GM18951 (cell line): ENCODE measurements around the gene MCCC1.
A peak's percentile ranks its signal among the peaks of the same experiment; 100 is the strongest.
"Not testable (repeated sequence)": the region's sequence is repeated elsewhere in the genome, so short reads cannot be mapped to it uniquely, and the experiment has no call there.

Source experiments
- POLR2A ChIP-seq: IDR thresholded peaks from 4 replicates; pipeline ENCODE4 v1.6.1; 2011; ENCODE audit warnings: mild to moderate bottlenecking; ENCODE audit not compliant: insufficient read length, insufficient read depth; ENCODE audit errors: extremely low read depth
- in situ Hi-C: fragments of 300-500 bp; cut with MboI; formaldehyde crosslinking; loops from one replicate; pipeline ENCODE4 v1.12.0; 2022; ENCODE audit warnings: low sequenced_read_pairs, mixed read lengths, inconsistent platforms; ENCODE audit not compliant: unreplicated experiment

Gene MCCC1

DNA sequence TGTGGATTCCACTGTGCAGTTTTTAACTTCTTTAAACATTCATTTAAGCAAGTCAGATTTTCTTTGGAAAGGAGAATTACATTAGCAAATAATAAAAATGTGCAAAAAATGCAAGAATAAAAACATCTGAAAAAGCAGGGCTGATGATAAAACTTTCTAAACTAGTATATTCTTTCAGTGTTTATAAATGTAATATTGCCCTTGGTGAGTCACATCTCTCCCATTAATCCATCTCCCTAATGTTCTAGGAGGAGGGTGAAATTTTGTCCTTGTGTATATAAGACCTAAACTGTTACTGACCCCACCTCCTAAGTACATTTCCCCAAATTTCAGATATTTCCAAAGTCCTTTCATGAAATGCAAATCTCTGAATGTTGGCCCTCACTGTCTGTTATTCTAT, 90.5 kb downstream of the MCCC1 start:
- in situ Hi-C loops, result no loop called here
- no peak for TF ChIP-seq POLR2A

DNA sequence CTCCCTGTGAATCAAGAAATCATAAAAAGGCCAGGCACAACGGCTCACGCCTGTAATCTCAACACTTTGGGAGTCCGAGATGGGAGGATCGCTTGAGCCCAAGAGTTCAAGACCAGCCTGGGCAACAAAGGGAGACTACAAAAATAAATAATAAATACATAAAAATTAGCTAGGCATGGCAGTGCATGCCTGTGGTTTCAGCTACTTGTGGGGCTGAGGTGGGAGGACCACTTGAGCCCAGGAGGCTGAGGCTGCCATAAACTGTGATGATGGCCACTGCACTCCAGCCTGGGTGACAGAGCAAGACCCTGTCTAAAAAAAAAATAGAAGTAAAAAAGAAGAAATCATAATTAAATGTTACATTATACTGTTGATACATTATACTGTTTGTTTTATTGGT, 91.0 kb downstream of the MCCC1 start:
- in situ Hi-C loops, result no loop called here
- no peak for TF ChIP-seq POLR2A

DNA sequence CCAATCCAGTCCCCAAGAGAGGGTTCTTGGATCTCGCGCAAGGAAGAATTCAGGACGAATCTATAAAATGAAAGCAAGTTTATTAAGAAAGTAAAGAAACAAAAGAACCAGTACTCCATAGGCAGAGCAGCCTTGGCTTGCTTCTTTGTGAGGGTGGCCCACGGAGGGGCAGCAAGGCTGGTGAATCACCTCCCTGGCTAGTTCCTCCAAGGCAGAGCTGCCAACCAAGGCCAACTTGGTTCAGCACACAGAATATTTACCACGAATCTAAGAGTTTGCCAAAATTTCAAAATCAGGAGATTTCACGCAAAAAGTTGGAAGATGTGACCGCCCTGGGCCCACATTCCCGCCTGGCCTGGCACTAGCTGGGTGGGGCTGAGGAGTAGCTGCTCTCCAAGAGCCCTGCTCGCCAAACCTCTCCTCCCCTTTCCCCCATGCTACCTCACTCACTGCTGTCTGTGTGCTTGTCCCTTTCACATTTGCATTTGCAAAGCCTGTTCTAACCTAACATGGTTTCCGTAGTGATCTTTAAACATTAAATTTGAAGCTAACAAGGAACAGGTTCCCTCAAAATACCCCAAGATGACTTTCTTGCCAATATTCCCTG, 92.8 kb downstream of the MCCC1 start:
- TF ChIP-seq POLR2A, result no peak
- in situ Hi-C loops, result no loop called here

DNA sequence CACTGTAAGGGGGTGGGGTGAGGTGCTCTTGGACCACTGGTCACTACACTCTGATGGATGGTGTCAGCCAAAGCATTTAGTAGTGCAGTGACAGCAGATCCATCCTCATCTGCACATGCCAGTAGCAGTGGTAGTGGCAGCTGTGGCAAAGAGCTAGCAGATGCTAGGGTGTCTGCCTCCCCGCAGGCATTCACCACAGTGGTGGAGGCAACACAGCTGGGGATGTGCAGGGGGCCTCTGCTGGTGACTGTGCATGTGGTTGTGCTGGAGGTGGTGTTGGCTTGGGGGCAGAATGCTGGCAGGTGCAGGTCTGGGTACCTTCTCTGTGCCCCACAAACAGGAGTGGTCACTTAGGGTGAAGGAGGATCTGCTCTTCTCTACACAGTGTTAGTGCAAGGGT, 99.5 kb downstream of the MCCC1 start:
- TF ChIP-seq POLR2A, result no peak
- in situ Hi-C loops, result no loop called here

DNA sequence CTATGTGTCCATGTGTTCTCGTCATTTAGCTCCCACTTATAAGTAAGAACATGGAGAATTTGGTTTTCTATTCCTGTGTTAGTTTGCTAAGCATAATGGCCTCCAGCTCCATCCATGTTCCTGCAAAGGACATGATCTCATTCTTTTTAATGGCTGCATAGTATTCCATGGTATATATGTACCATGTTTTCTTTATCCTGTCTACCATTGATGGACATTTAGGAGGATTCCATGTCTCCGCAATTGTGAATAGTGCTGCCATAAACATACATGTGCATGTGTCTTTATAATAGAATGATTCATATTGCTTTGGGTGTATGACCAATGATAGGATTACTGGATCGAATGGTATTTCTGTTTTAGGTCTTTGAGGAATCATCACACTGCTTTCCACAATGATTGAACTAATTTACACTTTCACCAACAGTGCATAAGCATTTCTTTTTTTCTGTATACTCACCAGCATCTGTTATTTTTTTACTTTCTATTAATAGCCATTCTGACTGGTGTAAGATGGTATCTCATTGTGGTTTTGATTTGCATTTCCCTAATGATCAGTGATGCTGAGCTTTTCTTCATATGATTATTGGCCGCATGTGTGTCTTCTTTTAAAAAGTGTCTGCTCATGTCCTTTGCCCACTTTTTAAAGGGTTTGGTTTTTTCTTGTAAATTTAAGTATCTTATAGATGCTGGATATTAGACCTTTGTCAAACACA, 105.7 kb downstream of the MCCC1 start:
- in situ Hi-C loops, result not testable (repeated sequence)

DNA sequence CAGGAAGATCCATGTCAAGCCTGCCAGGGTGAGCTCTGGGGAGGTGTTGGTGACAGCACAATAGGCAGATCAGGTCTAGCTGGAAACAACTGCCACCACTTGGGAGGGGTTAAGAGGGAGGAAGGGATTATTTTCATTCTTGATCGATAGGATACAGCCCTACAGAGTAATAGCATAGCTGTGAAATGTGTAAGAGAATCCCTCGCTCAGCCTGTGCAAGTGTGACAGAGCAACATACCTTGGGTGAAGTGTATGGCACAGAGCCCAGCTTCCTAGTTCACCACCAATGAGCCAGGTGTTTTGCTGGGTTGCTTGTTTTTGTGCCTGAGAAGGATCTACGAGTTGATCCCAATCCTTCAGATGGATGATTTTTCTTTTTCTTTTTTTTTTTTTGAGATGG, 109.7 kb downstream of the MCCC1 start:
- in situ Hi-C loops, result no loop called here
- no peak for TF ChIP-seq POLR2A

DNA sequence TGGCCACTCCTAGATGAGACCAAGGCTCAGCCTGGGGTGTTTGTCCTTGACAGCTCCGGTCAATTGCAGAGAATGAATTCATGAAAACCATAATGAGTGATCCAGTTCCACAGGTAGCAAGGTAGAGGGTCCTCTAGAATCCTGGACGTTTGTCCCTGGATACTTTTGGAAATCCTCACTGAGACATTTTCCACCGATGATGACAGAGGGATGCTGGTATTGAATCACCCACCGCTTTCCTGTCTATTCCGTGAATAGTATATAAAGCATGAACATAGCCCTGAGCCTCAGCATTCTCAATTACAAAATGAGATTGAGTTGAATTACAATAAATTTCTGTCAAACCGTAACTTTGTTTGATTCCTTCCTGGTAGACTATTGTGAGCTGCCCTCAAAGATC, 113.3 kb downstream of the MCCC1 start:
- no peak for TF ChIP-seq POLR2A
- in situ Hi-C loops, result no loop called here

DNA sequence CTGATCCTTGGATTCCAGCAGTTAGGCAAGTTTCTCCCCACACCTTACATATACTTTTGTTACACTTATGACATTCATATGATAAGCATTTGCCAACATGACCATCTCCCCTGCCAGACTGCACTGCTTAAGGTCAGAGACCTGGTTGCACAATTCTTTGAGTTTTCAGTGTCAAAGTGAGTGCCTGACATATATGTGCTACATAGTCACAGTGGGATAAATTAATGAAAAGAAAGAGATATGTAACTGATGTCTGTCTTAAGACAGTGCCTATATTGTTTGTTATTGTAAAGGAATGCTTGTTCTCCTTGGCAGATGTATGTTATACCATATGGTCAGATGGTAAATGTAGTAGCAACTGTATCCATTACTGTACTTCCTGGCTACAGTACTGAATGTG, 115.4 kb downstream of the MCCC1 start:
- no peak for TF ChIP-seq POLR2A

DNA sequence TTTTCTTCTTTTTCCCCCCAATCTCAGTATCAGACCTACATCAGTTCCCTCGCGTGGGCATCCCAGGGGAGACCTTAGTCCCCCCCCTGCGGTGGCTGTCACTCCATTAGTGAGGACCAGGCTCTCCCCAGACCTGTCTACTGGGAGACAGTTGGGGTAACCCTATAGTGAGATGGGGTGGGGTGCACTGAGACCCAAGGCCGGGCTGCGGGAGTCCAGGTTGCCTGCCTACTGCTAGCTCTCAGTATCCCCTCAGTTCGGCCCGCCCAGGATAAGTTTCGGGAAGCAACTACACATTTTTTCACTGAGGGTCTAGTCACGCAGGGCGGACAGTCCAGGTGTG, 118.3 kb downstream of the MCCC1 start:
- in situ Hi-C loops, result no loop called here
- TF ChIP-seq POLR2A, result no peak

More for the DNA sequence above, 115.4 kb downstream of the MCCC1 start:
- in situ Hi-C loops, result no loop called here

DNA sequence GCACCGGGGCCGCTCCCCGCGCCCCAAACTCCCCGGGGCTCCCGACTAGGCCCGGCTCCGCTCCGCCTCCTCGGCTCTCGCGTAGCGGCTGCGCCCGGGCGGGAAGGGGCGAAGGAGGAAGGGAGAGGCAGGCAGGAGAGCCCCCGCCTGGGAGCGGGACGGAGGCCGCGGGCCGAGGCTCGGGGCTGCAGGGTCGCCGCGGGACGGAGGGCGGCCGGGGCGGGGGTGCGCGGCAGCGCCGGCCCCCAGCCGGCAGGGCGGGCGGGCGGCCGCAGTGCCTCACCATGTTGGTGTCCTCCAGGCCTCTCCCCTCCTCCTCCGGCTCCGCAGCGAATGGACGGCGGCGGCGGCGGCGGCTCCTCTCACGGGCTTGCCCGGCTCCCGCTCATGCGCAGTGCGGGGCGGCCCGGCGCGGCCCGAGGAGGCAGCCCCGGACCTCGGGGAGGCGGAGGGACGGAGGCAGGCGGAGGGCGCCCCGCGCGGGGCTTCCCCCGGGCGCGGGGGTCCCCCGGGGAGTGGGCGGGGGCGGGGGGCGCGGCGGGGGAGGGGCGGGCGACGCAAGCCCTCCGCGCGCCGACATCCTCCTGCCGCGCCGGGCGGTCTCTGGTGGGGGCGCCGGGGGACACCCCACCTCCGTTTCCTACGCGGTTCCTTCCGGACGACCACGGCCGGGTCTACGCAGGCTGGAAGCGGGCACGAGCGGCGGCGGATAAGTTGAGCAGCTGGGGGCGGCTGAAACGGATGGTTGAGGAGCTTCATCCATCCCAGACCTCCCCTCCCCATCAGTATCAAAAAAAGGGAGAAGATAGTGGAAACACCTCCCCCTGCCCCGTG, 118.9 kb downstream of the MCCC1 start, which contains the start of gene DCUN1D1:
Gene DCUN1D1 (minus strand): TSS at position 335 of the 834 bp plus-strand sequence. CDS start 49 bp downstream, at position 286.
- TF ChIP-seq POLR2A, result peak; percentile 74
- in situ Hi-C loops, result no loop called here

DNA sequence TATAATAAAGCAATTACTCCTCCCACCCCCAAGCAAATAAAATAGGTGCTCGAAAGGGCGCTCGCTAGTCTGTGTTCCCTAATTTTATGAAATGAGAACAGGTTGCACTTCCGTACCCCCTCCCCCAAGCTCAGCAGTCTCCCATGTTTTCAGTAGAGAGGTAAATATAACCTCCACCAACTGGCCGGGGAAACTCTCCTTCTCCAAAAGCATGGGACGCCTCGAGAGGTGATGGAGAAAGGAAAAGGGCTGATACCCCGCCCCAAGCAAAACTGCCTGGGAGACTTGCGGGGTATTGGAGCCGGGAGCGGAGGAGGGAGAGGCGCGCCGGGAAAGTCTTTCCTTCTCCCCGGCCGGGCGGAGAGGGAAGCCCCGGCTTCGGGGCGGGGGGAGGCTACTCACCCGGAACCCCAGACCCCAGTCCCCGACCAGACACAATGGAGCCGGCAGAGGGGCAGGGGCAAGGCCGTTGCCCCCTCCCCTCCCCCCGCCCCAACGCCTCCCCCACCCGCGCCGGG, 119.6 kb downstream of the MCCC1 start:
- TF ChIP-seq POLR2A, result no peak
- in situ Hi-C loops, result no loop called here

DNA sequence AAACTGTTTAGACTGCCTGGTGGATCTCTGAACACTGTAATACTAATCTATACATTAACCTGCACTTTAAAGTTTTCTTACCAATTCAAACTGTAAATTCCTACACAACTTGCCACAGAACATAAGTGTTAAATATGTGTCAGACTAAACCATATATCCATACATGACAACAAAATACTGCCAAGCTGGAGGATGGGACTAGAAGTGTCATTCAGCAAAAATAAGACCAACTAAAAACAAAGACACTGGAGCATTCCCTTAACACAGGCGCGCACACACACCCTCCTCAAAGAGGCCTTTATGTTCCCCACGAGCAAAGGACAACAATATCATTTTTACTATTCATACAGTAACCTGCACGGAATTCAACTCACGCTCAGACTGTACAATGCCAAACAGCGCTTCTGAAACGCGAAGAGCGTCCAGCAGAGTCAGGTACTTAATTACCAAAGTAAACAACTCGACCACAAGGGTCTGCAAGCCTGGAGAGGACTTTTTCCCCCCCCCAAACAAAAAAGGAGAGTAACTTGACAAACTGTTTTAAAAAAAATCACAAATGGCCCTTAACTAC, 120.1 kb downstream of the MCCC1 start:
- no peak for TF ChIP-seq POLR2A
- in situ Hi-C loops, result no loop called here

DNA sequence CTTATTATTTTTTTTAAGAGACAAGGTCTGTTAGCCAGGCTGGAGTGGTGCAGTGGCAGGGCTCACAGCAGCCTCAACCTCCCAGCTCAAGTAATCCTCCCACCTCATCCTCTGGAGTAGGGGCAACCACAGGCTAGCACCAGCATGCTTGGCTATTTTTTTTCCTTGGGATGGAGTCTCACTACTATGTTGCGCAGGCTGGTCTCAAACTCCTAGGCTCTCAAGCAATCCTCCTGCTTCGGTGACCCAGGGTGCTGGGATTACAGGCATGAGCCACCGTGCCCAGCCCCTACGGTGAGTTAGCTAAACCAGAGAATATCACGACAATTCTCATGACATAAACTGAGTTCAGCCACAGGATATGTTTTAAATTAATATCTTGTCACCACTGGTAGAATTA, 120.9 kb downstream of the MCCC1 start:
- in situ Hi-C loops, result no loop called here
- TF ChIP-seq POLR2A, result no peak
